ENCODE data around the gene LGI4. TPM values are rescaled to one million over a fixed set of nuclear protein-coding genes. Genes with fewer than 3 reads are reported as not detected.

Gene LGI4
- total and polyA plus RNA-seq, 2 experiments from 2014 or later = 3.4 to 4.3 TPM

GRCh38 chr19:35080613-35081170, 54.2 kb downstream of the LGI4 start:
- TF ChIP-seq ZNF331 (CRISPR knock-in tag; IDR thresholded peaks at IDR 0.05; ENCODE audit: low read depth) (no peak), ETS1 (IDR thresholded peaks at IDR 0.05) (no peak), NANOG (IDR thresholded peaks at IDR 0.05; ENCODE audit: borderline replicate concordance) (no peak), ZNF114 (CRISPR knock-in tag; IDR thresholded peaks at IDR 0.05) (no peak), POLR2AphosphoS5 (IDR thresholded peaks at IDR 0.05; ENCODE audit: low read depth) (no peak), CTCF (conservative IDR thresholded peaks at IDR 0.05; ENCODE audit: low read depth in 2 of 2) (no peak), STAT1 (IDR thresholded peaks at IDR 0.05; ENCODE audit: unreplicated experiment) (no peak), EZH2 (IDR thresholded peaks at IDR 0.05; ENCODE audit: low read depth, unreplicated experiment) (no peak), REST (IDR thresholded peaks at IDR 0.05; ENCODE audit: unreplicated experiment) (no peak), CREB1 (CRISPR knock-in tag; IDR thresholded peaks at IDR 0.05; ENCODE audit: low read depth) (no peak), EZH2phosphoT487 (IDR thresholded peaks at IDR 0.05; ENCODE audit: unreplicated experiment) (no peak), JUNB (IDR thresholded peaks at IDR 0.05; ENCODE audit: unreplicated experiment) (no peak)
- TF ChIP-seq, protein P1, sequence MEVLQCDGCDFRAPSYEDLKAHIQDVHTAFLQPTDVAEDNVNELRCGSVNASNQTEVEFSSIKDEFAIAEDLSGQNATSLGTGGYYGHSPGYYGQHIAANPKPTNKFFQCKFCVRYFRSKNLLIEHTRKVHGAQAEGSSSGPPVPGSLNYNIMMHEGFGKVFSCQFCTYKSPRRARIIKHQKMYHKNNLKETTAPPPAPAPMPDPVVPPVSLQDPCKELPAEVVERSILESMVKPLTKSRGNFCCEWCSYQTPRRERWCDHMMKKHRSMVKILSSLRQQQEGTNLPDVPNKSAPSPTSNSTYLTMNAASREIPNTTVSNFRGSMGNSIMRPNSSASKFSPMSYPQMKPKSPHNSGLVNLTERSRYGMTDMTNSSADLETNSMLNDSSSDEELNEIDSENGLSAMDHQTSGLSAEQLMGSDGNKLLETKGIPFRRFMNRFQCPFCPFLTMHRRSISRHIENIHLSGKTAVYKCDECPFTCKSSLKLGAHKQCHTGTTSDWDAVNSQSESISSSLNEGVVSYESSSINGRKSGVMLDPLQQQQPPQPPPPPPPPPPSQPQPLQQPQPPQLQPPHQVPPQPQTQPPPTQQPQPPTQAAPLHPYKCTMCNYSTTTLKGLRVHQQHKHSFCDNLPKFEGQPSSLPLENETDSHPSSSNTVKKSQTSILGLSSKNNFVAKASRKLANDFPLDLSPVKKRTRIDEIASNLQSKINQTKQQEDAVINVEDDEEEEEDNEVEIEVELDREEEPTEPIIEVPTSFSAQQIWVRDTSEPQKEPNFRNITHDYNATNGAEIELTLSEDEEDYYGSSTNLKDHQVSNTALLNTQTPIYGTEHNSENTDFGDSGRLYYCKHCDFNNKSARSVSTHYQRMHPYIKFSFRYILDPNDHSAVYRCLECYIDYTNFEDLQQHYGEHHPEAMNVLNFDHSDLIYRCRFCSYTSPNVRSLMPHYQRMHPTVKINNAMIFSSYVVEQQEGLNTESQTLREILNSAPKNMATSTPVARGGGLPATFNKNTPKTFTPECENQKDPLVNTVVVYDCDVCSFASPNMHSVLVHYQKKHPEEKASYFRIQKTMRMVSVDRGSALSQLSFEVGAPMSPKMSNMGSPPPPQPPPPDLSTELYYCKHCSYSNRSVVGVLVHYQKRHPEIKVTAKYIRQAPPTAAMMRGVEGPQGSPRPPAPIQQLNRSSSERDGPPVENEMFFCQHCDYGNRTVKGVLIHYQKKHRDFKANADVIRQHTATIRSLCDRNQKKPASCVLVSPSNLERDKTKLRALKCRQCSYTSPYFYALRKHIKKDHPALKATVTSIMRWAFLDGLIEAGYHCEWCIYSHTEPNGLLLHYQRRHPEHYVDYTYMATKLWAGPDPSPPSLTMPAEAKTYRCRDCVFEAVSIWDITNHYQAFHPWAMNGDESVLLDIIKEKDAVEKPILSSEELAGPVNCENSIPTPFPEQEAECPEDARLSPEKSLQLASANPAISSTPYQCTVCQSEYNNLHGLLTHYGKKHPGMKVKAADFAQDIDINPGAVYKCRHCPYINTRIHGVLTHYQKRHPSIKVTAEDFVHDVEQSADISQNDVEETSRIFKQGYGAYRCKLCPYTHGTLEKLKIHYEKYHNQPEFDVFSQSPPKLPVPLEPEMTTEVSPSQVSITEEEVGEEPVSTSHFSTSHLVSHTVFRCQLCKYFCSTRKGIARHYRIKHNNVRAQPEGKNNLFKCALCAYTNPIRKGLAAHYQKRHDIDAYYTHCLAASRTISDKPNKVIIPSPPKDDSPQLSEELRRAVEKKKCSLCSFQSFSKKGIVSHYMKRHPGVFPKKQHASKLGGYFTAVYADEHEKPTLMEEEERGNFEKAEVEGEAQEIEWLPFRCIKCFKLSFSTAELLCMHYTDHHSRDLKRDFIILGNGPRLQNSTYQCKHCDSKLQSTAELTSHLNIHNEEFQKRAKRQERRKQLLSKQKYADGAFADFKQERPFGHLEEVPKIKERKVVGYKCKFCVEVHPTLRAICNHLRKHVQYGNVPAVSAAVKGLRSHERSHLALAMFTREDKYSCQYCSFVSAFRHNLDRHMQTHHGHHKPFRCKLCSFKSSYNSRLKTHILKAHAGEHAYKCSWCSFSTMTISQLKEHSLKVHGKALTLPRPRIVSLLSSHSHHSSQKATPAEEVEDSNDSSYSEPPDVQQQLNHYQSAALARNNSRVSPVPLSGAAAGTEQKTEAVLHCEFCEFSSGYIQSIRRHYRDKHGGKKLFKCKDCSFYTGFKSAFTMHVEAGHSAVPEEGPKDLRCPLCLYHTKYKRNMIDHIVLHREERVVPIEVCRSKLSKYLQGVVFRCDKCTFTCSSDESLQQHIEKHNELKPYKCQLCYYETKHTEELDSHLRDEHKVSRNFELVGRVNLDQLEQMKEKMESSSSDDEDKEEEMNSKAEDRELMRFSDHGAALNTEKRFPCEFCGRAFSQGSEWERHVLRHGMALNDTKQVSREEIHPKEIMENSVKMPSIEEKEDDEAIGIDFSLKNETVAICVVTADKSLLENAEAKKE (CRISPR knock-in tag; IDR thresholded peaks at IDR 0.05) = no peak
- no peak overlapping the region for H3K27ac Mint-ChIP-seq
- Histone ChIP-seq H3K9me2 (ENCODE audit: insufficient read depth) (no peaks in the 10 kb centered on the region), H3K4me3 (no peak overlapping the region), H3K27me3 (ENCODE audit: insufficient read depth) (no peaks in the 10 kb centered on the region), H2AFZ (no peak overlapping the region), H4K20me1 (replicated peaks; ENCODE audit: insufficient read depth) (no peaks in the 10 kb centered on the region), H3F3A (replicated peaks; ENCODE audit: low read depth) (no peaks in the 10 kb centered on the region), H3K36me3 (ENCODE audit: insufficient read depth) (no peaks in the 10 kb centered on the region; the same call in 1 of the 2 replicates), H3K4me2 (no peak overlapping the region), H3K79me2 (replicated peaks; ENCODE audit: insufficient read depth) (no peaks in the 10 kb centered on the region), H3K4me1 (ENCODE audit: insufficient read depth) (no peaks in the 10 kb centered on the region), H3K27ac (ENCODE audit: low read depth) (no peak overlapping the region)
- no peak for ATAC-seq
- peaks cover 25% of the 10 kb centered on the region for H3K27me3 Mint-ChIP-seq (ENCODE audit: insufficient read depth, low read depth, poor library complexity)
- H3K4me1 Mint-ChIP-seq = peaks cover 6% of the 10 kb centered on the region; the same call in 2 of the 3 replicates
- peaks cover 4% of the 10 kb centered on the region; the same call in 2 of the 3 replicates for H3K9me3 Mint-ChIP-seq
- peaks cover 3% of the 10 kb centered on the region; the same call in 2 of the 3 replicates for H3K36me3 Mint-ChIP-seq (ENCODE audit: low read depth)
- no peak for DNase-seq (ENCODE audit: low spot score)
- H3K4me3 Mint-ChIP-seq = no peak overlapping the region

Data from GM23338 (cell line).